HepG2 (cell line): ENCODE data around the gene NAALADL1. TPM values are rescaled to one million over a fixed set of nuclear protein-coding genes. Genes with fewer than 3 reads are reported as not detected.
A peak's percentile ranks its signal among the peaks of the same experiment; 100 is the strongest.

ENCODE experiments used
- CTCF ChIP-seq: sonication (generic); formaldehyde crosslinking; IDR thresholded peaks from 2 replicates; pipeline ENCODE4 v1.5.0; 2020; ENCODE audit warnings: mild to moderate bottlenecking, missing genetic modification reagents, moderate library complexity
- E2F1 ChIP-seq: sonication (generic); formaldehyde crosslinking; IDR thresholded peaks from 2 replicates; pipeline ENCODE4 v1.5.0; 2020; ENCODE audit warnings: missing genetic modification reagents
- GATAD2A ChIP-seq: IDR thresholded peaks from 2 replicates; pipeline ENCODE4 v1.6.1; 2016
- HCFC1 ChIP-seq: fragments of 150-350 bp; IDR thresholded peaks from 2 replicates; pipeline ENCODE4 v1.6.1; 2014; ENCODE audit warnings: low read depth, low read length
- NR2C2 ChIP-seq: sonication (generic); formaldehyde crosslinking; IDR thresholded peaks from 2 replicates; pipeline ENCODE4 v1.4.0; 2020; ENCODE audit warnings: missing genetic modification reagents, mild to moderate bottlenecking, moderate library complexity, borderline replicate concordance
- PBX3 ChIP-seq: sonication (generic); formaldehyde crosslinking; IDR thresholded peaks from 2 replicates; pipeline ENCODE4 v1.8.1; 2023; ENCODE audit warnings: missing genetic modification reagents, inconsistent platforms, borderline replicate concordance
- PRDM15 ChIP-seq: sonication (generic); formaldehyde crosslinking; IDR thresholded peaks from 2 replicates; pipeline ENCODE4 v1.4.0; 2020; ENCODE audit warnings: missing genetic modification reagents
- RERE ChIP-seq: IDR thresholded peaks from 2 replicates; pipeline ENCODE4 v1.6.1; 2016; ENCODE audit warnings: low read depth, missing genetic modification reagents, missing compliant biosample characterization
- RXRB ChIP-seq: IDR thresholded peaks from 2 replicates; pipeline ENCODE4 v1.6.1; 2016; ENCODE audit warnings: borderline replicate concordance, missing genetic modification reagents, missing compliant biosample characterization
- SOX6 ChIP-seq, 2 experiments: fragments of 450-650 bp in 1 of 2; sonication (generic) in 1 of 2; formaldehyde crosslinking in 1 of 2; IDR thresholded peaks; 2 replicates each; pipeline versions ENCODE4 v1.4.0 to v1.6.1; 2017 to 2020; ENCODE audit warnings: antibody characterized with exemption in 1 of 2, mild to moderate bottlenecking in 1 of 2, missing genetic modification reagents in 1 of 2
- ZBTB14 ChIP-seq: sonication (generic); formaldehyde crosslinking; IDR thresholded peaks from 2 replicates; pipeline ENCODE4 v1.4.0; 2020; ENCODE audit warnings: missing genetic modification reagents
- ZSCAN12 ChIP-seq: sonication (generic); formaldehyde crosslinking; IDR thresholded peaks from 2 replicates; pipeline ENCODE4 v1.9.0; 2021; ENCODE audit warnings: mild to moderate bottlenecking, missing genetic modification reagents
- polyA plus RNA-seq, 8 experiments: library from polyadenylated mRNA; depleted of rRNA in 3 of 8; stranded (reverse) in 7 of 8; unstranded in 1 of 8; fragments of >200 nt; fragmentation: Illumina TruSeq in 4 of 8; extraction: Trizol in 4 of 8; gene quantifications; 2 replicates each; pipeline versions ENCODE4 v1.2.1 to v1.2.3, GENCODE V29; 2011 to 2016; ENCODE audit warnings: low read depth in 4 of 8, missing spikeins in 1 of 8, mixed read lengths in 1 of 8; ENCODE audit not compliant: insufficient read depth in 1 of 8
- total RNA-seq, 5 experiments: library from RNA; depleted of rRNA; stranded (reverse); fragments of >200 nt; fragmentation: Illumina TruSeq; extraction: Trizol; gene quantifications; 2 replicates each; pipeline ENCODE4 v1.2.3, GENCODE V29; 2016; ENCODE audit warnings: low read depth in 1 of 5

Gene NAALADL1
- total and polyA plus RNA-seq, 2 of the 13 experiments (the other 11 are each of a cell fraction or from before 2014, with no cell fraction given): 9.3 to 33.9 TPM

GRCh38 chr11:65058419-65059054 lies at the start of gene NAALADL1 (continued):
- peak; percentile 89 for TF ChIP-seq RXRB (CRISPR knock-in tag)
- no peak for TF ChIP-seq ZSCAN12 (CRISPR knock-in tag)
- peak; percentile 53; the same call in 1 of the 2 replicates for TF ChIP-seq GATAD2A
- TF ChIP-seq HCFC1: no peak
- no peak for TF ChIP-seq PBX3 (CRISPR knock-in tag)
- no peak for TF ChIP-seq SOX6 (IDR thresholded peaks at IDR 0.05)
- TF ChIP-seq SOX6 (CRISPR knock-in tag; IDR thresholded peaks at IDR 0.05): peak; percentile 43; the same call in 1 of the 2 replicates
- TF ChIP-seq PRDM15 (CRISPR knock-in tag): no peak
- TF ChIP-seq ZBTB14: no peak
- 0 out of 2 replicates have a peak, but pooled peaks have one; percentile 35 for TF ChIP-seq CTCF (CRISPR knock-in tag)
- no peak for TF ChIP-seq RERE
- TF ChIP-seq NR2C2 (CRISPR knock-in tag): peak; percentile 89
- no peak for TF ChIP-seq E2F1 (CRISPR knock-in tag)
